T follicular helper cell (primary cell): ENCODE measurements around the gene OR52E2.

ENCODE experiments used
- DNase-seq: peaks from one replicate; pipeline ENCODE4 v3.0.0-alpha.2; 2020; ENCODE audit warnings: low read depth

Gene OR52E2

DNA sequence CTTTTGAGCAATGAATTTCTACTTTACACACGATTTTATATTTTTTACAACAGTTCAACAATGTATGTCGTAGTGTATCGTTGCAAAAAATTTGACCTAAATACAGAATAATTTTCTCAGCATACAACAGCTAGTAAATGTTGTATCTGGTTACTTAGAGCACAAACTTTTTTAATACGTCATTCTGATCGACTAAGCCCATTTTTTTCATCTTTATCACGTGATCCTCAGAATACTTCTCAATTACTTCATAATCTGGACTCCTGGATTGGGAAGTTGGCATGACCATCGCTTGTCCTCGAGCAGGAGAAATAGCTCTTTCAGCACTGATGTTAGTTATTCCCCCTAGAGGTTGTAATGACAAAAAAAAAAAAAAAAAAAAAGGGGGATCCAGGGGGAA is 48.2 kb downstream of the OR52E2 start:
- no peak for DNase-seq
